H9 (cell line): ENCODE results near the gene NNT. TPM values are rescaled to one million over a fixed set of nuclear protein-coding genes. Genes with fewer than 3 reads are reported as not detected.

ENCODE experiments used
- DNase-seq: peaks from one replicate; pipeline ENCODE4 v3.0.0-alpha.2; 2017
- H2AFZ ChIP-seq: one replicate; pipeline ENCODE4 v1.6.1; 2013; ENCODE audit warnings: mild to moderate bottlenecking, low read length, control low read depth, moderate library complexity
- H2AK5ac ChIP-seq: 2 replicates; pipeline ENCODE4 v1.6.1; 2013; ENCODE audit warnings: low read length, control low read depth, mixed read lengths; ENCODE audit not compliant: insufficient read length
- H2BK120ac ChIP-seq: one replicate; pipeline ENCODE4 v1.6.1; 2013; ENCODE audit warnings: low read depth, mild to moderate bottlenecking, low read length, control low read depth, inconsistent platforms; ENCODE audit not compliant: poor library complexity, severe bottlenecking
- H2BK12ac ChIP-seq: 2 replicates; pipeline ENCODE4 v1.6.1; 2013; ENCODE audit warnings: low read length, control low read depth, mixed read lengths, low read depth; ENCODE audit not compliant: insufficient read length
- H2BK15ac ChIP-seq: 2 replicates; pipeline ENCODE4 v1.6.1; 2013; ENCODE audit warnings: low read depth, low read length, control low read depth
- H2BK20ac ChIP-seq: one replicate; pipeline ENCODE4 v1.6.1; 2013; ENCODE audit warnings: low read depth, mild to moderate bottlenecking, low read length, control low read depth, inconsistent platforms; ENCODE audit not compliant: poor library complexity, severe bottlenecking
- H2BK5ac ChIP-seq: 2 replicates; pipeline ENCODE4 v1.6.1; 2013; ENCODE audit warnings: low read length, control low read depth, mixed read lengths; ENCODE audit not compliant: insufficient read length
- H3K14ac ChIP-seq: 2 replicates; pipeline ENCODE4 v1.6.1; 2013; ENCODE audit warnings: low read length, control low read depth; ENCODE audit not compliant: insufficient read depth
- H3K18ac ChIP-seq: 2 replicates; pipeline ENCODE4 v1.6.1; 2013; ENCODE audit warnings: low read depth, mild to moderate bottlenecking, mixed read lengths, low read length, control low read depth; ENCODE audit not compliant: insufficient read length
- H3K23ac ChIP-seq: 2 replicates; pipeline ENCODE4 v1.6.1; 2013; ENCODE audit warnings: low read length, control low read depth, mixed read lengths, low read depth; ENCODE audit not compliant: insufficient read length
- H3K23me2 ChIP-seq: 2 replicates; pipeline ENCODE4 v1.6.1; 2013; ENCODE audit warnings: low read depth, mild to moderate bottlenecking, mixed read lengths, low read length, control low read depth; ENCODE audit not compliant: insufficient read length, poor library complexity, severe bottlenecking
- H3K27ac ChIP-seq: 2 replicates; pipeline ENCODE4 v1.5.1; 2013; ENCODE audit warnings: low read length, control low read depth, mixed read lengths, low read depth; ENCODE audit not compliant: insufficient read length
- H3K27me3 ChIP-seq: 2 replicates; pipeline ENCODE4 v1.6.1; 2013; ENCODE audit warnings: low read length, control low read depth, inconsistent platforms; ENCODE audit not compliant: insufficient read depth
- H3K4ac ChIP-seq: 2 replicates; pipeline ENCODE4 v1.6.1; 2013; ENCODE audit warnings: low read depth, mild to moderate bottlenecking, control low read depth, inconsistent platforms, low read length, moderate library complexity
- H3K4me1 ChIP-seq: 2 replicates; pipeline ENCODE4 v1.6.1; 2013; ENCODE audit warnings: low read length, control low read depth, inconsistent platforms; ENCODE audit not compliant: insufficient read depth
- H3K4me2 ChIP-seq: 2 replicates; pipeline ENCODE4 v1.6.1; 2013; ENCODE audit warnings: low read length, control low read depth, mixed read lengths; ENCODE audit not compliant: insufficient read length, insufficient read depth
- H3K56ac ChIP-seq: 2 replicates; pipeline ENCODE4 v1.6.1; 2013; ENCODE audit warnings: low read depth, mild to moderate bottlenecking, mixed read lengths, low read length, control low read depth; ENCODE audit not compliant: insufficient read length
- H3K79me1 ChIP-seq: 2 replicates; pipeline ENCODE4 v1.6.1; 2013; ENCODE audit warnings: low read depth, mild to moderate bottlenecking, moderate library complexity, low read length, control low read depth, inconsistent platforms; ENCODE audit not compliant: insufficient read depth, poor library complexity, severe bottlenecking
- H3K79me2 ChIP-seq: 2 replicates; pipeline ENCODE4 v1.6.1; 2013; ENCODE audit warnings: low read length, control low read depth, inconsistent platforms; ENCODE audit not compliant: insufficient read depth
- H3K9ac ChIP-seq: 2 replicates; pipeline ENCODE4 v1.6.1; 2013; ENCODE audit warnings: low read length, control low read depth, mixed read lengths; ENCODE audit not compliant: insufficient read length; ENCODE audit errors: extremely low read depth
- H3K9me3 ChIP-seq: one replicate; pipeline ENCODE4 v1.6.1; 2013; ENCODE audit warnings: low read depth, low read length, inconsistent platforms; ENCODE audit not compliant: control insufficient read depth
- H3T11ph ChIP-seq: one replicate; pipeline ENCODE4 v1.6.1; 2013; ENCODE audit warnings: mild to moderate bottlenecking, low read length, control low read depth, inconsistent platforms
- H4K20me1 ChIP-seq: one replicate; pipeline ENCODE4 v1.6.1; 2013; ENCODE audit not compliant: control insufficient read depth, insufficient read length, insufficient read depth
- H4K5ac ChIP-seq: 2 replicates; pipeline ENCODE4 v1.6.1; 2013; ENCODE audit warnings: low read depth, mild to moderate bottlenecking, mixed read lengths, low read length, control low read depth; ENCODE audit not compliant: insufficient read length
- H4K8ac ChIP-seq: replicated peaks from 2 replicates; pipeline ENCODE4 v1.6.1; 2013; ENCODE audit warnings: low read length, control low read depth, mixed read lengths, low read depth; ENCODE audit not compliant: insufficient read length
- H4K91ac ChIP-seq: 2 replicates; pipeline ENCODE4 v1.6.1; 2013; ENCODE audit warnings: low read depth, mild to moderate bottlenecking, moderate library complexity, mixed read lengths, low read length, control low read depth; ENCODE audit not compliant: insufficient read length
- H3K27ac Mint-ChIP-seq, 3 experiments: 2 replicates in 2 of 3; 3 replicates in 1 of 3; pipeline ENCODE4 v1.8.0; 2020 to 2021; ENCODE audit warnings: mixed read lengths in 3 of 3, mild to moderate bottlenecking in 1 of 3, moderate library complexity in 1 of 3
- H3K27me3 Mint-ChIP-seq: 2 replicates; pipeline ENCODE4 v1.8.0; 2021; ENCODE audit warnings: low read depth, mild to moderate bottlenecking, moderate library complexity, mixed read lengths
- H3K36me3 Mint-ChIP-seq, 3 experiments: 2 replicates in 2 of 3; 3 replicates in 1 of 3; pipeline ENCODE4 v1.8.0; 2020 to 2021; ENCODE audit warnings: low read depth in 3 of 3, mixed read lengths in 3 of 3; ENCODE audit not compliant: insufficient read depth in 1 of 3
- H3K4me1 Mint-ChIP-seq, 2 experiments: 2 replicates each; pipeline ENCODE4 v1.8.0; 2020; ENCODE audit warnings: mixed read lengths in 2 of 2
- H3K4me3 Mint-ChIP-seq, 2 experiments: 2 replicates in 1 of 2; 3 replicates in 1 of 2; pipeline ENCODE4 v1.8.0; 2020 to 2021; ENCODE audit warnings: mild to moderate bottlenecking in 2 of 2, mixed read lengths in 2 of 2, moderate library complexity in 1 of 2
- H3K9me3 Mint-ChIP-seq, 2 experiments: 2 replicates in 1 of 2; 3 replicates in 1 of 2; pipeline ENCODE4 v1.8.0; 2020; ENCODE audit warnings: mild to moderate bottlenecking in 2 of 2, mixed read lengths in 2 of 2, moderate library complexity in 1 of 2
- WGBS: extraction: QIAGEN DNeasy Blood & Tissue Kit; methylation state at CpG from one replicate; pipeline ENCODE4 v1.1.7; 2013; ENCODE audit warnings: missing lambda C conversion rate, low lambda C conversion rate, mixed read lengths; ENCODE audit not compliant: insufficient read length; ENCODE audit errors: extremely low coverage; 5-methylcytosine and 5-hydroxymethylcytosine counted together
- total RNA-seq: library from RNA; stranded (reverse); gene quantifications from 2 replicates; pipeline ENCODE4 v1.2.1, GENCODE V29; 2021
- TF ChIP-seq, protein P1 (sequence below): fragments of 200-600 bp; sonication (generic); conservative IDR thresholded peaks from 3 replicates; pipeline ENCODE4 v1.8.0; 2021; ENCODE audit warnings: antibody characterized with exemption, mild to moderate bottlenecking

NNT gene
- total RNA-seq, 1 experiment from 2014 or later, result 27.6 TPM

DNA sequence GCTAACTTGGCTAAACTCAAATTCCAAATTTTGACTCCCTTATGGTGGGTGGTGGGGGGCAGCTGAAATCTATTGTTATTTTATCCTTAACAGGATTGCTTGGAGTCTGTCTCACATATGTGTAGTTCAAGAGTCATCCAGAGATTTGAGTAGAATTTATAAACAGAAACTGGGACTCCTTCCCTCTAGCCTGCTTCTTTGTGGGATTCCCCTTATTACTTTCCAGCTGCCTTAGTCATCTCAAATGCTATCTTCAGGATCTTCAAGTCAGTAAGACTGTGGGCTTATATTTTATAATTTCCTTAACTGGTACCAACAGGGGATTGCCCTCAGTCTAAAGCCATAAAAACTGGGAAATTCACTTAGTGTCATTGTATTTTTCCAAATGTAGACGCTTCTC lies 55.5 kb downstream of the NNT start:
- DNase-seq, result no peak
- H3K27ac ChIP-seq, result no peak overlapping the region

More for the DNA sequence above, 55.5 kb downstream of the NNT start:
- Histone ChIP-seq H3K14ac (no peak overlapping the region), H4K5ac (no peak overlapping the region), H3K79me1 (no peaks in the 10 kb centered on the region), H3K9me3 (no peaks in the 10 kb centered on the region), H3K4me1 (no peaks in the 10 kb centered on the region), H3K23ac (no peak overlapping the region), H3K56ac (no peak overlapping the region), H2BK20ac (no peak overlapping the region), H2BK15ac (no peak overlapping the region), H4K20me1 (no peaks in the 10 kb centered on the region), H2AK5ac (no peak overlapping the region), H3K79me2 (no peaks in the 10 kb centered on the region), H2BK12ac (no peak overlapping the region), H3K27me3 (no peaks in the 10 kb centered on the region), H2BK120ac (no peak overlapping the region), H2AFZ (no peak overlapping the region), H3K18ac (no peak overlapping the region), H4K8ac (no peak overlapping the region), H3K9ac (no peak overlapping the region), H3K23me2 (no peaks in the 10 kb centered on the region), H3K4me2 (no peak overlapping the region), H4K91ac (no peak overlapping the region), H2BK5ac (no peak overlapping the region), H3K4ac (no peak overlapping the region), H3T11ph (no peak overlapping the region)
- Mint-ChIP-seq H3K4me1 (no peaks in the 10 kb centered on the region), H3K36me3 (peaks cover 5 to 11% (median 8%) of the 10 kb centered on the region in 3 experiments; a peak in 6 of 7 replicates), H3K4me3 (no peak overlapping the region), H3K27ac (no peak overlapping the region), H3K9me3 (no peaks in the 10 kb centered on the region), H3K27me3 (no peaks in the 10 kb centered on the region)
- TF ChIP-seq, protein P1, sequence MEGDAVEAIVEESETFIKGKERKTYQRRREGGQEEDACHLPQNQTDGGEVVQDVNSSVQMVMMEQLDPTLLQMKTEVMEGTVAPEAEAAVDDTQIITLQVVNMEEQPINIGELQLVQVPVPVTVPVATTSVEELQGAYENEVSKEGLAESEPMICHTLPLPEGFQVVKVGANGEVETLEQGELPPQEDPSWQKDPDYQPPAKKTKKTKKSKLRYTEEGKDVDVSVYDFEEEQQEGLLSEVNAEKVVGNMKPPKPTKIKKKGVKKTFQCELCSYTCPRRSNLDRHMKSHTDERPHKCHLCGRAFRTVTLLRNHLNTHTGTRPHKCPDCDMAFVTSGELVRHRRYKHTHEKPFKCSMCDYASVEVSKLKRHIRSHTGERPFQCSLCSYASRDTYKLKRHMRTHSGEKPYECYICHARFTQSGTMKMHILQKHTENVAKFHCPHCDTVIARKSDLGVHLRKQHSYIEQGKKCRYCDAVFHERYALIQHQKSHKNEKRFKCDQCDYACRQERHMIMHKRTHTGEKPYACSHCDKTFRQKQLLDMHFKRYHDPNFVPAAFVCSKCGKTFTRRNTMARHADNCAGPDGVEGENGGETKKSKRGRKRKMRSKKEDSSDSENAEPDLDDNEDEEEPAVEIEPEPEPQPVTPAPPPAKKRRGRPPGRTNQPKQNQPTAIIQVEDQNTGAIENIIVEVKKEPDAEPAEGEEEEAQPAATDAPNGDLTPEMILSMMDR, result no peak
- WGBS, result no CpG with 5 or more reads among the region's 1 CpG
